HCEC 1CT (cell line): ENCODE data around the gene ANGPTL4.
A peak's percentile ranks its signal among the peaks of the same experiment; 100 is the strongest.
"Not testable (repeated sequence)": the region's sequence is repeated elsewhere in the genome, so short reads cannot be mapped to it uniquely, and the experiment has no call there.

Experiments
- DNase-seq: peaks from one replicate; pipeline ENCODE4 v3.0.0-alpha.2; 2017

Gene ANGPTL4, protein sequence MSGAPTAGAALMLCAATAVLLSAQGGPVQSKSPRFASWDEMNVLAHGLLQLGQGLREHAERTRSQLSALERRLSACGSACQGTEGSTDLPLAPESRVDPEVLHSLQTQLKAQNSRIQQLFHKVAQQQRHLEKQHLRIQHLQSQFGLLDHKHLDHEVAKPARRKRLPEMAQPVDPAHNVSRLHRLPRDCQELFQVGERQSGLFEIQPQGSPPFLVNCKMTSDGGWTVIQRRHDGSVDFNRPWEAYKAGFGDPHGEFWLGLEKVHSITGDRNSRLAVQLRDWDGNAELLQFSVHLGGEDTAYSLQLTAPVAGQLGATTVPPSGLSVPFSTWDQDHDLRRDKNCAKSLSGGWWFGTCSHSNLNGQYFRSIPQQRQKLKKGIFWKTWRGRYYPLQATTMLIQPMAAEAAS

DNA sequence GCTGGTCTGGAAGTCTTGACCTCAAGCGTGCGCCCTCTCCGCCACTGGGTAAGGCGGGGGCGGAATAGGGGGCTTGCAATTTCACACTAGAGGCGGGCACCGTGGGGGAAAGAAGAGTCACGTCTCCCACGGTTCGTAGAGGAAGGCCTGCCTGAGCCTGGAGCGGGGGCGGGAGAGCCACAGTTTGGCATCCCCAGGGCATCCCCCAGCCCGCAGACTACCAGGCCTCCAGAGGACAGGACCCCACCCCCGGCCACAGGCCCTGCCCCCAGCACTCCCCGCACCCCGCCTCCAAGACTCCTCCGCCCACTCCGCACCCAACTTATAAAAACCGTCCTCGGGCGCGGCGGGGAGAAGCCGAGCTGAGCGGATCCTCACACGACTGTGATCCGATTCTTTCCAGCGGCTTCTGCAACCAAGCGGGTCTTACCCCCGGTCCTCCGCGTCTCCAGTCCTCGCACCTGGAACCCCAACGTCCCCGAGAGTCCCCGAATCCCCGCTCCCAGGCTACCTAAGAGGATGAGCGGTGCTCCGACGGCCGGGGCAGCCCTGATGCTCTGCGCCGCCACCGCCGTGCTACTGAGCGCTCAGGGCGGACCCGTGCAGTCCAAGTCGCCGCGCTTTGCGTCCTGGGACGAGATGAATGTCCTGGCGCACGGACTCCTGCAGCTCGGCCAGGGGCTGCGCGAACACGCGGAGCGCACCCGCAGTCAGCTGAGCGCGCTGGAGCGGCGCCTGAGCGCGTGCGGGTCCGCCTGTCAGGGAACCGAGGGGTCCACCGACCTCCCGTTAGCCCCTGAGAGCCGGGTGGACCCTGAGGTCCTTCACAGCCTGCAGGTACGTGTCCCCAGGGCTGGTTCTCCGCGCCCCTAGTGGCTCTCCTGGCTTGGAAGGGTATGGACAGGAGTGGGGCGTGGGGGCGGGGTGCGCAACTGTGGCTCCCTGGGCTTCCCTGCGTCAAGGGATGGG is at the start of gene ANGPTL4:
Gene ANGPTL4, plus strand, starts transcription at position 353 of the 969 bp plus-strand sequence. Its CDS starts 167 bp downstream, at position 520.
- DNase-seq, result peak; percentile 75

DNA sequence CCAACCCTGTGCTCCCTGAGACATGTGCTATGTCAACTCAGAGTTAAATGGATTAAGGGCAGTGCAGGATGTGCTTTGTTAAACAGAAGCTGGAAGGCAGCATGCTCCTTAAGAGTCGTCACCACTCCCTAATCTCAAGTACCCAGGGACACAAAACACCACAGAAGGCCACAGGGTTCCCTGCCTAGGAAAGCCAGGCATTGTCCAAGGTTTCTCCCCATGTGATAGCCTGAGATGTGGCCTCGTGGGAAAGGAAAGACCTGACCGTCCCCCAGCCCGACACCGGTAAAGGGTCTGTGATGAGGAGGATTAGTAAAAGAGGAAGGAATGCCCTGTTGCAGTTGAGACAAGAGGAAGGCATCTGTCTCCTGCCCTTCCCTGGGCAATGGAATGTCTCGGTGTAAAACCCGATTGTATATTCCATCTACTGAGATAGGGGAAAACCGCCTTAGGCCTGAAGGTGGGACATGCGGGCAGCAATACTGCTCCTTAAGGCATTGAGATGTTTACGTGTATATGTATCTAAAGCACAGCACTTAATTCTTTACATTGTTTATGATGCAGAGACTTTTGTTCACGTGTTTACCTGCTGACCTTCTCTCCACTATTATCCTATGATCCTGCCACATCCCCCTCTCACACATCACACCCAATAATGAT is 48.8 kb upstream of the ANGPTL4 start:
- not testable (repeated sequence) for DNase-seq

DNA sequence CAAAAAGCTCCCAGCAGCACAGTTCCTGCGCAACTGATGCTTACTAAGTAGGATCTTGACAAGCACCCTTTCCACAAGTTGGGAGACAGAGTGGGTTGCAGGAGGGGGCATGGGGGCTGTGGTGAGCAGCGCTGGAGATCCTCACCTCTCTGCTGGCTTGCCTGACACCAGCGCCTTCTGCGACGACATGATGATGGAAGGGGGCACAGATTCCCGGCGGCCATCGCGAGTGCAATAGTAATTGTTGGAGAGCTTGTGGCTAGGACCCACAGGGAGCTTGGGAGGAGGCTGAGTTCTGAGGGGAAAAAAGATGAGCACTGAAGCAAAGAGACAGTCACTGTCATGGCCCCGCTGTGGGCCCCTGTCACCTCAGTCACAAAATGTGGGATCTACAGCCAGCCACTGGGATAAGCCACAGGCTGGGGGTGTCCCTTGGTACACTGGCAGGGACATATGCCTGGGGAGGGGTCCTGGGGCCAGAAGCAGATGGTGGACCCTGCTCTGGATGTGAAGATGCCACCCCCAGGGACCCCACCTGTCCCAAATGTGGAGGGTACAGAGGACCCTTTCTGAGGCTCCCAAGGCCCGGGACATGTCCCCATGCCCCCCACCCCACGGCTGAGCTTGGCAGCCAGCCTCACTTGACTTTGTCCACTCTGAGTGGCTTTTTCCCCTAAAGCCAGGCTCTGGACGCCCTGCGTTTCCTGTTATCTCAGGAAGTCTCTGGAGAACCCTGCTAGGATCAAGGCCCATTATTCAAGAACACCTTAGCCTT is 47.4 kb upstream of the ANGPTL4 start:
- DNase-seq, result no peak

DNA sequence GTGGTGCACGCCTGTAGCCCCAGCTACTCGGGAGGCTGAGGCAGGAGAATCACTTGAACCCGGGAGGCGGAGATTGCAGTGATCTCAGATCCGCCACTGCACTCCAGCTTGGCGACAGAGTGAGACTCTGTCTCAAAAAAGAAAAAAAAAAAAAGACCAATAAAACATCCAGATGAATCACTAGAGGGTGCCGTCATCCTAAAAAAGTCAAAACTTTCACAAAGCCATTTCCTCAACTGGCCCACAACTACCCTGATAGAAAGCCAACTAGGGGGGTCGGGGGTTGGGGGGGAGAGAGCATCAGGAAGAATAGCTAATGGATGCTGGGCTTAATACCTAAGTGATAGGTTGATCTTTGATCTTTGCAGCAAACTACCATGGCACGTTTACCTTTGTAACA is 45.1 kb upstream of the ANGPTL4 start:
- DNase-seq, result not testable (repeated sequence)

DNA sequence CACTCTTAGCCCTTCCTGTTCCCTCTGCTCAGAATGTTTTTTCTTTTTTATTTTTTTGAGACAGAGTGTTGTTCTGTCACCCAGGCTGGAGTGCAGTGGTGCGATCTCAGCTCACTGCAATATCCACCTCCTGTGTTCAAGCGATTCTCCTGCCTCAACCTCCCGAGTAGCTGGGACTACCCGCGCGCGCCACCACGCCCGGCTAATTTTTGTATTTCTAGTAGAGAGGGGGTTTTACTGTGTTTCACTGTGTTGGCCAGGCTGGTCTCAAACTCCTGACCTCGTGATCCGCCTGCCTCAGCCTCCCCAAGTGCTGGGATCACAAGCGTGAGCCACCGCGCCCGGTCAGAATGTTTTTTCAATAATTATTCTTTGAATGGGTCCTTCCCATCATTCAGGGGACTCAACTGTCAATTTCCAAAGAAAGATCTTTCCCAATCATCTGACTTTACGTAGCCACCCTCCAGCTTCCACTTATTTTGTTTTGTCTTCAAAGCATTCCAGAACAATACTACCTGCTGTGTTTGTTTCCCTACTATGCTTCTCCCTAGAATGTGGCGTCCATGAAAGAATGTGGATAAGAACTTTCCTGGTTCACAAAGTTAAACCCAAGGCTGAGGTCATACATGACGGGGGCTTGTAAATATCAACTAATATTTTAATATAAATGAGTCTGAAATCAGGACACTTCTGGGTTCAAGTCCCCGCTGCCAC is 44.0 kb upstream of the ANGPTL4 start:
- no peak for DNase-seq

DNA sequence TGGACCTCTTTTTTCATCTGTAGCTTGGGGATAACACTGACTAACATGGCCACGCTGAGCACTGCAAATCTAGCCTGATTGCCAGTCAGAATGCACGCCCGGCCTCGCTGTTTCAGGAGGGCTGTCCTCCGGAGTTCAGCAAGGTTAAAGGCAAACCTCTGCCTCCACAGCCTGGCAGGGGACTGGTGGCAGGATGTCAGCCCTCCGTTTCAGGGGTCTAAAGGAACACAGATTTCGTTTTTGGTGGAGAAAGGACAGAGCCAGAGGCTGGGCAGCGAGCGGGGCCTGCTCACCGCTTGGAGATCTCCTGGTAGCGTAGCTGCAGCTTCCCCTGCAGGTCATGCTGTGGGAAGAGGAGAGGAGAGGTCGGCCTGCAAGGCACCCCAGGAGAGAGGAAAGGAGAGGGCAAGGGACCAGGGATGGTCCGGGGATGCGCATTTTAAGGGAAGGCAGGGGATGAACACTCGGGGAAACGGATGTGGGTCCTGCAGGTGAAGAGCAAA is 43.3 kb upstream of the ANGPTL4 start:
- no peak for DNase-seq

DNA sequence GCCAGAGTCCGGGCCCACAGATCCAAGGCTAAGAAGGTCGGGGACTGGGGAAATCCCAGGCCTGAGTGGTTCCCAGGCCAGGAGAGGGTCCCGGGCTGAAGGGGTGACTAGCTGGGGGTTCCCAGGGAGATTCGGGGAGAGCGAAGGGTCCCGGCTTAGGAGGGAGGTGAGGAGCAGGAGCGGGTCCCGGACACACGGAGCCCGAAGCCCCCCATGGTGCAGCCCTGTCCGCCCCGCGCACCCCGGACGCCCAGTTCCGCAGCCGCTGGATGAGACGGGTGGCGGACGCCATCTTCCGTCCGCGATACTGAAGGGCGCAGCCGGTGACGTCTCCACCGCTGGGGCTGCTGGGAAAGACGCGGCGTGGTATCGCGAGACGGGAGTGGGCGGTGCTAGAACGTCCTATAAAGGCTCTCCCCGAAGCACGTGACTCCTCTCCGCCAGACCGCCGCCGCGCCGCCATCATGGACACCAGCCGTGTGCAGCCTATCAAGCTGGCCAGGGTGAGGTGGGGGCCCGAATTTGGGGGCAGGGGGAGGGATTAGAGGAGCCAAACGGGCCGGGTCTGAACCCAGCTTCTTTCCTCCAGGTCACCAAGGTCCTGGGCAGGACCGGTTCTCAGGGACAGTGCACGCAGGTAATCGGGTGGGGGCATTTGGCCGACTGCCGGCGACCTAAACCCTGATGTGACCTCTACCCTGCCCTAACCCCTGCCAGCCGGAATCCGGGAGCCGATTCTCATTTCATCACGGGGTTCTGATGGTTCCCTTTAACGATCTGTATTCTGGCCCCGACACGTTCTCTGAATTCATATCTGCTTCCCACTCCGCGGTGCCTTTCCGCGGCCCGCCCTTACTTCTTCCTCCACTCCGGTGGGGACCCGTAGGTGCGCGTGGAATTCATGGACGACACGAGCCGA is 42.6 kb upstream of the ANGPTL4 start, which contains the start of the genes NDUFA7 and RPS28:
Gene NDUFA7, minus strand, starts transcription at position 309 of the 919 bp plus-strand sequence. Its CDS starts 17 bp downstream, at position 292.
Gene RPS28, plus strand, starts transcription at position 430 of the 919 bp plus-strand sequence. Its CDS starts 35 bp downstream, at position 465.
- peak; percentile 95 for DNase-seq

DNA sequence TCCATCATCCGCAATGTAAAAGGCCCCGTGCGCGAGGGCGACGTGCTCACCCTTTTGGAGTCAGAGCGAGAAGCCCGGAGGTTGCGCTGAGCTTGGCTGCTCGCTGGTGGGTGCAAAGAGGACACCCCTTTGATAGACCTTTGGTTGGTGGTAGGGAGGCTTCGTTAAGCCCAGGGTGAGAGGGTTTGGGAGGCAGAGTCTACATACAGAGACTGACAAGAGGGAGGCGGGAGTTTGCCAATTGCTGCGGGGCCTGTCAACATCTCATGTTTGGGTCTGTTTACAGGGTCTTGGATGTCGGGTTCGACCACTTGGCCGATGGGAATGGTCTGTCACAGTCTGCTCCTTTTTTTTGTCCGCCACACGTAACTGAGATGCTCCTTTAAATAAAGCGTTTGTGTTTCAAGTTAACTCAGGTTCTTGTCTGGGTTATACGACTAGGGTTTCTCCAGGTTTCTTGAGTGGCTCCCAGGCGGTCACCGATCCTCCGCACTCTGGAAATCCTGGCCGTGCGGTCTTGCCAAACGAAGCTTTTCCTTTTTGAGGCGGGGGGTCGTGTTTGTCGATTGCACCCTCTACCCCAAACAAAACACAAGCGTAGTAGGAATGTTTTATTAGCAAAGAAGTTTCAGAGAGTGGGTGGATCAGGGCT is 41.8 kb upstream of the ANGPTL4 start:
- DNase-seq, result no peak

DNA sequence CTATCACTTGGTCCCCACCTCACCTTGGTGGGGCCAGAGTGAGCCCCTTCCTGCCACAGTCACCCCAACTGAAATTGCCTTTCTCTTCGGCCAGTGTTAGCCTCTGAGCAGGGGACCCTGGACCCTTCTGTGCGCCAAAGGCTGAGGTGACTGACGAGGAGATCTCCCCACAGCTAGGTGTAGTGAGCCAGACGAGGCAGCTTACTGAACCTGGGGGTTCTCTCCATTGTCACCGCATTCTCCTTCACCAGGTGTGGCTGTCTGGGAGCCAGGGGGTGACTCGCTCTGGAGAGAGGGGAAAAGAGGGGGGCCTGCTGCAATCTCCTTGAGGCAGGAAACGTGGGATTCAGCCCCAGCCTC is 41.3 kb upstream of the ANGPTL4 start:
- no peak for DNase-seq

DNA sequence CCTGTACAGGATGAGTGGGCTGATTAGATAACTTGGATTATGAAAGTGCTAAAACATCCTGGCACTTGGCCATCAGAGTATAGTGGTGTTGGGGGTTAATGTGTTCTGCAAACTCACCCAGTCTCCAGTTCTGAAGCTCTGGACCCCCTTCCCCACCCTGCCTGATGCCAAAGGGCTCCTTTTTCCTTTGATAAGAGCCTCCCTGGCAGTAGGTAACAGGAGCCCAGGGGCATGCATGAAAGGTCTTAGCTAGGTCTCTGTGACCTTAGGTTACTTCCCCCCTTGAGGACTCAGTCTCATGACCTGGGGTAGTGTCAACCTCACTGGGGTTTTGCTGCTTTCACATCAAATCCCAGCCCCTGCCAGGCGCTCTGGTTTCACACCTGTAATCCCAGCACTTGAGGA is 40.2 kb upstream of the ANGPTL4 start:
- no peak for DNase-seq

DNA sequence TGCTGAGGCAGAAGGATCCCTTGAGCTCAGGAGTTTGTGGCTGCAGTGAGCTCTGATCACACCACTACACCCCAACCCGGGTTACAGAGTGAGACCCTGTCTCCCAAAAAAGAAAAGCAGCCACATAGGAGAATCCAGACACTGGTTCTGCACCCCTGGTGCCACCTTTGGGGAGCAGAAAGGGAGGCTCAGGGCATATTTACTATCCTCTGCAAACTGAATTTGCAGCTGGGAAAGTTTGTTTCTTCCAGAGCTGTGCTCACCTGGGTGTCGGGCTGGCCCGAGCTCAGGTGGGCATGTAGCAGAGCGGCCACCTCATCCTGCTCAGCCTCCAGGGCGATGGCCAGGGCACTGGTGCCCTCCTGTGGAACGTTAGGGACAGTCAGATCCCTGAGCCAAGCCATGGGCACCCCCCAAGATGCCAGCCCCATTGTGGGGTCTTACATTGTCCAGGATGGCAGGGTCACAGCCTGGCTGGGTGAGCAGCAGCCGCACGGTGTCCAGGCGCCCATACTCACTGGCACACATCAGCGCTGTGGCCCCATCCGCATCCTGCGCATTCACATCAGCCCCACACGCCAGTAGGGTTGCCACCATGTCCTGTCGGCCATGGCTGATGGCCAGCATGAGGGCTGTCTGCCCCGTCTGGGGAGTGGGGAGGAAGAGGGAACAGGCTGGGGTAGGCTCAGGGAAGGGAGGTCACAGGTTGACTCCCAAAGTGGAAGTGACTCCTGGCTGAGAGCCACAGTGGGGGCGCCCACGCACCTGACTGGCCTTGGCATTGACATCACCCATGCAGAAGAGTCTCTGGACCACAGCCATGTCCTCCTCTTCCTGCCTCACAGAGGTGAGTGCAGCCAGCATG is 39.5 kb upstream of the ANGPTL4 start:
- no peak for DNase-seq

DNA sequence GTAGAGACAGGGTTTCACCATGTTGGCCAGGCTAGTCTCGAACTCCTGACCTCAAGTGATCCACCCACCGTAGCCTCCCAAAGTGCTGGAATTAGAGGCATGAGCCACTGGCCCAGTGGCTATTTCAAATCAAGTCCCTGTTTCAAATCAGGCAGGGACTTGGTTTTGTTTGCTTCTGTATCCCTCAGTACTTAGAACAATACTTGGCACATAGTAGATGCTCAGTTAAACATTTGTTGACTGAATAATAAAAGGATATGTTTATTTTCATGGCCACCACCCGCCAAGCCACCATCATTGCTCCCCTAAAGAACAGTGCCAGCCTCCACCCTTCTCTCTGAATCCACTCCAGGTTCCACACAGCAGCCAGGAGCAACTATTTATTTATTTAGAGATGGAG is 38.5 kb upstream of the ANGPTL4 start:
- DNase-seq, result no peak

DNA sequence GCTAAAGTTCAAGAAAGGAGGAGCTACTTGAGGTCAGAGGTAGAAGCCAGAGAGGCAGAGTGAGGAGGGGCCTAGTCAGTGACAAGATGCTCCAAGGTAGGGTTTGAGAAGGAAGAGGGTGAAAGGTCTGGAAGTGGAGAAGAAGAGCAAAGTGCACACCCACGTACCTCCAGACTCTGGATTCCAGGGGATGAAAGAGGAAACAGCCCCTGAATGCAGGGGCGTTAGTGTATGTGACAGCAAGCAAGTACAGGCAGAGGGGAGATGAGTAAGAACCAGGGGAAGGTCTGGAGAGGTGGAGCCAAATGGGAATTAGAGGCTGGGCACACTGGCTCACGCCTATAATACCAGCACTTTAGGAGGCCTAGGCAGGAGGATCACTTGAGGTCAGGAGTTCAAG is 34.0 kb upstream of the ANGPTL4 start:
- no peak for DNase-seq

DNA sequence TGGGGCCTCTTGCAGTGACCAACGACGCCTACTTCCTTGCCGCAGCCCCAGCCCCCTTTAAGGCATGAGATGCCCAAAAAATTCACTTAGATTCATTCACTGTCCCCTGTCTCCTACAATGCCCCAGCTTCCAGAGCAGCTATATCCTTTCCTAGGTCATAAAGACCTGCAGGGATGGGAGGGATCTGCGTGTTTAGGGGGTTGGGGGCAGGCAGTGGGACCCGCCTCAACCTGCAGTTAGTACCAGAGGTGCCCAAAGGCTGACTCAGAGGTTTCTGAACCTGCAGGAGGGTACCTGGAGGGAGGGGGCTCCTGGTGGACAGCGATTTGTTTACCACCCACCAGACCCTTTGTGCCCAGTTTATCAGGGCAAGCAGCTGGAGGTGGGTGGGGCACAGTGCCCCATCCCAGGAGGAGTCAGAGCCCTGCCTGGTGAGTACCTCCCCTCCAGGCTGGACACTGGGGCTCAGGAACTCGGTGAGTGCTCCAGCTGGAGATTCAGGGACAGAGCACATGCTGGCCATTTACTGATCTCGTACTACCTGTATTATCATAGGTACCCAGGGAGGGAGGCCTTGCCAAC is 32.6 kb upstream of the ANGPTL4 start:
- no peak for DNase-seq

DNA sequence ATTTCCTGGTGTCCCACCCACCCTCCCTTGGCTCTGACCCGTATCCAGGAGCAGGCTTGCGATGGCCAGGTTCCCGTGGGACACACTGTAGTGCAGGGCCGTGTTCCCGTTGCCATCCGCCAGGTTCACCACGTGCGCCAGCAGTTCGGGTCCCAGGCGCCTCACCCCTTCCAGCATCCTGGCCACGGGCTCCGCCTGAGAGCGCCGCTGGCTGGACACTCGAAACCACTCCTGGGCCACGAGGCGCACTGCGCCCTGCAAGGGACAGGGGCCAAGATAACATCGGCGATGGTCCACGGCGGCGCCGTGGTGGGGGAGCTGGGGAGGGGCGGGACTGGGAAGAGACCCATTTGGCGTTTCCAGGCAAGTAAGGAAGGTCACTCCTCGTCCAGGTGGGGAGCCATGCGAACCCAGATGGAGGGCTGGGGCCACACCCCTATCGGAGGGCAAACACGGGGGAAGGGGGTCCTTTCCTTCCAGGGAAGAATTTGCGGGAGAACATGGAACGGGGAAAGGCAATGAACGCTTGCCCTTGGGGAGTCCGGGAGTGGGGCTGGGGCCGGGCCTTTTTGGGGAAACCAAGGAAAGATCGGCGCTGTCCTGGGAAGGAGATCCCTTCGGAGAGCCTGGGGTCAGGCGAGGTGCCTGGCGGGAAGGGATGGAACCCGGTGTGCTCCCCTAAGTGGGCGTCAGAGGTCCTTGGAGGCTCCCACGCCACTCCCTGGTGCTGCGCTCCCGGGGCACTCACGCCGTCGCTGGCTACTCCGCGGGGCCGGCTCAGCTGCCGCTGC is 30.8 kb upstream of the ANGPTL4 start:
- no peak for DNase-seq

DNA sequence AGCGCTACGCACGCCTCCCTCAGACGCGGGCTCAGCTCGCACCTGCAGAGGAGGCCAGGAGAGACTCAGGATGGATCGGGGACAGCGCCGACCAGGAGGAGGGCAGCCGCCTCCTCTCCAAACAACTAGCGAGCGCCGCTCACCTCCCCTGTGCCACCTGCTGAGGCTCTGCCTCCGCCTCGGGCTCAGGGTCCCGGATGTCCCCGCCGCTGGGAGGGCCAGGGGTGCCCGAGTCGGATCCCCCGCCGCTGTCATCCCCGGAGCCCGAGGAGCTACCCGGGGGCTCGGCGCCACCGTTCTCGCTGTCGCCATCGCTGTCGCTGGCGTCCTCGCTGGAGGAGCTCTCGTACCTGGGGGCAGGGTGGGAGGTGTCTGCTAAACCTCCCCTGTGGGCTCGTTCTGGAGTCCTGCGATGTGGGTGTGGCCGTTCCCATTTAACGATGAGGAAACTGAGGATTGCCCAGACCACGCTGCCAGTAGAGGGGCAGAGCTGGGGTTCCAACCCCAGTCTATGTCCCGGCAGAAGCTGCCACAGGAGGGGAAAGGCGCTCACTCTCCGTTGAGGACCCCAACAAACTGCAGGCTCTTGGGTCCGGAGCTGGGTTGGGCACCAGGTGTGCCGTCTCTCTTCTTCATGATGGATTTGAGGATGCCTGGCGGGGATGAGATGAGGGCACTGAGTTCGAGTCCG is 30.0 kb upstream of the ANGPTL4 start:
- no peak for DNase-seq
